WTC11 (cell line): Measurements from ENCODE around the gene TSPAN9. TPM values are rescaled to one million over a fixed set of nuclear protein-coding genes. Genes with fewer than 3 reads are reported as not detected.
A peak's percentile ranks its signal among the peaks of the same experiment; 100 is the strongest.

Experiments
- ATAC-seq: fragments of 200-7000 bp; cut with Tn5 transposase; 2 replicates; pipeline ENCODE4 v1.10.0; 2021; ENCODE audit warnings: mild to moderate bottlenecking, moderate library complexity
- CTCF ChIA-PET: fragments of 300-600 bp; sonication (Branson Sonifier 250); formaldehyde crosslinking; loops from one replicate; lab custom pipeline; 2021; ENCODE audit warnings: antibody characterized with exemption; lab: Charles Lee
- POLR2A ChIA-PET: fragments of 350-600 bp; sonication (Branson Sonifier 250); formaldehyde crosslinking; loops from one replicate; lab custom pipeline; 2021; ENCODE audit warnings: antibody characterized with exemption; lab: Charles Lee
- DNase-seq: peaks from one replicate; pipeline ENCODE4 v3.0.0; 2021; ENCODE audit warnings: low spot score
- H3K27ac Mint-ChIP-seq: 2 replicates; pipeline ENCODE4 v1.8.0; 2021; ENCODE audit warnings: mixed read lengths
- H3K27me3 Mint-ChIP-seq: 2 replicates; pipeline ENCODE4 v1.8.0; 2021; ENCODE audit warnings: low read depth, mild to moderate bottlenecking, moderate library complexity, mixed read lengths
- H3K36me3 Mint-ChIP-seq: 2 replicates; pipeline ENCODE4 v1.8.0; 2021; ENCODE audit warnings: mixed read lengths
- H3K4me1 Mint-ChIP-seq: 2 replicates; pipeline ENCODE4 v1.8.0; 2022; ENCODE audit warnings: mixed read lengths
- H3K4me3 Mint-ChIP-seq: 2 replicates; pipeline ENCODE4 v1.8.0; 2021; ENCODE audit warnings: mild to moderate bottlenecking, moderate library complexity, mixed read lengths
- H3K9me3 Mint-ChIP-seq: 2 replicates; pipeline ENCODE4 v1.8.0; 2021; ENCODE audit warnings: mixed read lengths
- ATF1 ChIP-seq: sonication (generic); formaldehyde crosslinking; IDR thresholded peaks from 2 replicates; pipeline ENCODE4 v1.8.1; 2023; ENCODE audit warnings: mild to moderate bottlenecking, moderate library complexity, missing genetic modification reagents
- CREM ChIP-seq: sonication (generic); formaldehyde crosslinking; IDR thresholded peaks from 2 replicates; pipeline ENCODE4 v1.8.1; 2022; ENCODE audit warnings: mild to moderate bottlenecking, missing genetic modification reagents, moderate library complexity
- IRF1 ChIP-seq: sonication (generic); formaldehyde crosslinking; IDR thresholded peaks from 2 replicates; pipeline ENCODE4 v1.8.0; 2023; ENCODE audit warnings: missing genetic modification reagents
- KAT7 ChIP-seq: sonication (generic); formaldehyde crosslinking; IDR thresholded peaks from 2 replicates; pipeline ENCODE4 v1.8.1; 2023; ENCODE audit warnings: missing genetic modification reagents, mild to moderate bottlenecking, borderline replicate concordance
- PRRX2 ChIP-seq: fragments of 250-450 bp; sonication (Bioruptor Pico); IDR thresholded peaks from 2 replicates; pipeline ENCODE4 v1.8.0; 2021; ENCODE audit warnings: mild to moderate bottlenecking
- STAT6 ChIP-seq: sonication (generic); formaldehyde crosslinking; conservative IDR thresholded peaks from 2 replicates; pipeline ENCODE4 v1.8.1; 2023; ENCODE audit warnings: mild to moderate bottlenecking, low read depth, missing genetic modification reagents, moderate library complexity
- ZNF138 ChIP-seq: sonication (generic); formaldehyde crosslinking; conservative IDR thresholded peaks from 2 replicates; pipeline ENCODE4 v1.8.1; 2022; ENCODE audit warnings: mild to moderate bottlenecking, moderate library complexity, missing genetic modification reagents
- ZNF423 ChIP-seq: fragments of 250-450 bp; sonication (Bioruptor Pico); IDR thresholded peaks from 2 replicates; pipeline ENCODE4 v2.1.2; 2022; ENCODE audit warnings: mild to moderate bottlenecking, moderate library complexity
- ZNF425 ChIP-seq: fragments of 250-450 bp; sonication (Bioruptor Pico); conservative IDR thresholded peaks from 2 replicates; pipeline ENCODE4 v1.9.0; 2021; ENCODE audit warnings: mild to moderate bottlenecking
- total RNA-seq: library from RNA; stranded (reverse); gene quantifications from 3 replicates; pipeline ENCODE4 v1.2.3, GENCODE V29; 2021
- TF ChIP-seq, protein P1 (sequence below): sonication (generic); formaldehyde crosslinking; conservative IDR thresholded peaks from 2 replicates; pipeline ENCODE4 v1.8.1; 2022; ENCODE audit warnings: mild to moderate bottlenecking, missing genetic modification reagents
- TF ChIP-seq, protein P2 (sequence below): sonication (generic); formaldehyde crosslinking; IDR thresholded peaks from 2 replicates; pipeline ENCODE4 v1.8.0; 2022; ENCODE audit warnings: missing genetic modification reagents
- TF ChIP-seq, protein P3 (sequence below): sonication (generic); formaldehyde crosslinking; IDR thresholded peaks from 2 replicates; pipeline ENCODE4 v1.8.0; 2022; ENCODE audit warnings: mild to moderate bottlenecking, missing genetic modification reagents

The TSPAN9 gene
- total RNA-seq, 1 experiment from 2014 or later, result 27.6 TPM

DNA sequence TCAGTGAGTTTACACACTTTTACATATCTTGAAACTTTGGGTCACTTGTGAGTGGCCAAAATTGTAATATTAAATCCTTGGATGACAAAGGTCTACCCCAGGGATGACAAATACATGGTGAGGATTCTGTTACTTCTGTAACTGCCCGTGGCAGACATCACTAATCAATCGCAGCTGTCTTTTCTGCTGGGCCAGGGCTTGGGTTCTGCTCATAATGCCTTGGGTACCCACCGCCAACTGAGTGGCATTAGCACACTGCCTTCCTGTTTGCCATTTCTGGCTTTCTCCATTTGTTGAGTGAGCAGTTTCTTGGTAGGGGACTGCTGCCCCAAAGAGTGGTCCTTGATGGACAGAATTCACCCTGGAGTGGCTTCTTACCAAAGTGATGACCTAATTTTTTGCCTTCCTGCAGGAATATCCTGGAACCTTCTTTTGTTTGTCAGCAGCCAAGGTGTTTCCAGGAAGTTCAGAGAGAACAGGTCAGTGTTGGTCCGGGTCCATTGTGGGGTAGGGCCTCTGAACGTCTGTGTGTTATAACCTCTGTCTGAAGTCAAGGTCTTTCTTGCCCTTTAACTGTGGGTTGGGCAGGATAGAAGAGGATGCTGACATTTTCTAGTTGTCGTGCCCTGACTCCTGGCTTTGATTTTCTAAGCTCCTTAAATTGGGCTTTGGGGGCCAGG is 6.2 kb downstream of the TSPAN9 start (continued):
- TF ChIP-seq, protein P1, sequence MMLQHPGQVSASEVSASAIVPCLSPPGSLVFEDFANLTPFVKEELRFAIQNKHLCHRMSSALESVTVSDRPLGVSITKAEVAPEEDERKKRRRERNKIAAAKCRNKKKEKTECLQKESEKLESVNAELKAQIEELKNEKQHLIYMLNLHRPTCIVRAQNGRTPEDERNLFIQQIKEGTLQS (CRISPR knock-in tag), result no peak
- TF ChIP-seq PRRX2 (CRISPR knock-in tag), result no peak
- no peak for TF ChIP-seq ZNF425 (CRISPR knock-in tag)

- Mint-ChIP-seq H3K36me3 (peaks cover 10% of the 10 kb centered on the region), H3K4me3 (no peak overlapping the region), H3K9me3 (peaks cover 18% of the 10 kb centered on the region)
- no peak for DNase-seq
- TF ChIP-seq ZNF423 (CRISPR knock-in tag) (peak; percentile 95), CREM (CRISPR knock-in tag) (no peak), KAT7 (no peak)
- TF ChIP-seq, all 79 proteins: peak for 1
- Mint-ChIP-seq H3K27me3 (no peaks in the 10 kb centered on the region), H3K4me1 (peaks cover 38% of the 10 kb centered on the region), H3K27ac (peak overlapping the region; percentile 82; the same call in 1 of the 2 replicates)
- POLR2A ChIA-PET, result no interaction called here
- CTCF ChIA-PET, result interaction anchor here (1.4 to 1.7 kb wide), 2 partner anchors 49 to 192 kb away, joined by 4 read pairs; no protein-coding TSS in a partner anchor
- ATAC-seq, result peak; percentile 55
Observed at GRCh38 chr12:3083921-3084347, 6.8 kb downstream of the TSPAN9 start.

- DNase-seq (peak; percentile 73), ATAC-seq (peak; percentile 89)
- CTCF ChIA-PET, result interaction anchor here (1.0 to 1.4 kb wide), 3 partner anchors 12 to 191 kb away, joined by 3 to 11 read pairs (median 4); no protein-coding TSS in a partner anchor
- Mint-ChIP-seq H3K4me3 (no peak overlapping the region; the same call in 1 of the 2 replicates), H3K4me1 (peaks cover 38% of the 10 kb centered on the region), H3K9me3 (peaks cover 18% of the 10 kb centered on the region)
- TF ChIP-seq ZNF423 (CRISPR knock-in tag) (peak; percentile 26; the same call in 1 of the 2 replicates), ATF1 (no peak), ZNF138 (CRISPR knock-in tag) (no peak)
- TF ChIP-seq, protein P2, sequence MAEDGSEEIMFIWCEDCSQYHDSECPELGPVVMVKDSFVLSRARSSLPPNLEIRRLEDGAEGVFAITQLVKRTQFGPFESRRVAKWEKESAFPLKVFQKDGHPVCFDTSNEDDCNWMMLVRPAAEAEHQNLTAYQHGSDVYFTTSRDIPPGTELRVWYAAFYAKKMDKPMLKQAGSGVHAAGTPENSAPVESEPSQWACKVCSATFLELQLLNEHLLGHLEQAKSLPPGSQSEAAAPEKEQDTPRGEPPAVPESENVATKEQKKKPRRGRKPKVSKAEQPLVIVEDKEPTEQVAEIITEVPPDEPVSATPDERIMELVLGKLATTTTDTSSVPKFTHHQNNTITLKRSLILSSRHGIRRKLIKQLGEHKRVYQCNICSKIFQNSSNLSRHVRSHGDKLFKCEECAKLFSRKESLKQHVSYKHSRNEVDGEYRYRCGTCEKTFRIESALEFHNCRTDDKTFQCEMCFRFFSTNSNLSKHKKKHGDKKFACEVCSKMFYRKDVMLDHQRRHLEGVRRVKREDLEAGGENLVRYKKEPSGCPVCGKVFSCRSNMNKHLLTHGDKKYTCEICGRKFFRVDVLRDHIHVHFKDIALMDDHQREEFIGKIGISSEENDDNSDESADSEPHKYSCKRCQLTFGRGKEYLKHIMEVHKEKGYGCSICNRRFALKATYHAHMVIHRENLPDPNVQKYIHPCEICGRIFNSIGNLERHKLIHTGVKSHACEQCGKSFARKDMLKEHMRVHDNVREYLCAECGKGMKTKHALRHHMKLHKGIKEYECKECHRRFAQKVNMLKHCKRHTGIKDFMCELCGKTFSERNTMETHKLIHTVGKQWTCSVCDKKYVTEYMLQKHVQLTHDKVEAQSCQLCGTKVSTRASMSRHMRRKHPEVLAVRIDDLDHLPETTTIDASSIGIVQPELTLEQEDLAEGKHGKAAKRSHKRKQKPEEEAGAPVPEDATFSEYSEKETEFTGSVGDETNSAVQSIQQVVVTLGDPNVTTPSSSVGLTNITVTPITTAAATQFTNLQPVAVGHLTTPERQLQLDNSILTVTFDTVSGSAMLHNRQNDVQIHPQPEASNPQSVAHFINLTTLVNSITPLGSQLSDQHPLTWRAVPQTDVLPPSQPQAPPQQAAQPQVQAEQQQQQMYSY (CRISPR knock-in tag), result peak; percentile 83
- TF ChIP-seq, all 79 proteins: peak for 2
- POLR2A ChIA-PET, result interaction anchor here (0.7 kb wide), 1 partner anchor 208 kb away, joined by 3 read pairs; the partner anchor contains the start of genes FOXM1 and RHNO1
- H3K36me3 Mint-ChIP-seq, result peaks cover 10% of the 10 kb centered on the region
- H3K27me3 Mint-ChIP-seq, result no peaks in the 10 kb centered on the region
- H3K27ac Mint-ChIP-seq, result peak overlapping the region; percentile 82
Observed at GRCh38 chr12:3084742-3085141, 7.6 kb downstream of the TSPAN9 start.

DNA sequence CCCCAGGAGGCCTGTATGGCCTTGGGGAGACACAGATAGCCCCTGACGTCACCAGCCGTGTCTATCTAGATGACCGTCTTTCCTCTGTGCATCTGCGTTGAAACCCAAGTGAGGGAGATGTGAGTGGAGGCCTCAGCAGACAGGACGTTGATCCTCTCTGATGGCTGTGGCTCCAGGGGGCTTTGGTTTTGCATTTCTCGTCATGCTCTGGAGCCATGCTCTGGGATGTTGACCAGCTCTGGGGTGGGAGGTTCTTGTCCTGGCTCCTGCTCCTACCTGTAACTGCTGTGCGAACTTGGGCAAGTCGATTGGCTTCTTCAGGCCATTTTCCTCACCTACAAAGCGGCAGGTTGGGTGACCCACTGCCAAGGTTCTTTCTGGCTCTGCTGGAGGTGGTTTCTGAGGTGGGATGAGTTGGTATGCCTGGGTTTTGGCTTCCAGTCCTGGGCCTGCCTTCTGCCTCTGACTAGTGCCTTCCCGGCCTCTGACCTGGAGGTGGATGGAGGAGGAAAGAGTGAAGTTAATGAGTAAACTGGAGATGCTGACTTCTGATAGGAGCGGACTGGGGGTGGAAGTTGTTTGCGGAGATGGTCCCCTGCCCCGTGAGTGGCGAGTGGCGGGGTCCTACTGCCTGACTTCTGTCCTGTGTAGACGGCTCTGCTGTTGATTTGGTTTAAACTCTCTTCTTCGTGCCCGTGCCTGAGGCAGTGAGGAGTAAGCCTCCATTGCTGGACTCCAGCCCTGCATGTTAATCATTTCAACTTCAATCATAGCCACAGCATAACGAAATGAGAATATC is 8.4 kb downstream of the TSPAN9 start:
- Mint-ChIP-seq H3K9me3 (peaks cover 18% of the 10 kb centered on the region), H3K4me1 (peaks cover 38% of the 10 kb centered on the region), H3K36me3 (peaks cover 10% of the 10 kb centered on the region), H3K27me3 (no peaks in the 10 kb centered on the region), H3K4me3 (no peak overlapping the region), H3K27ac (peak overlapping the region; percentile 82; the same call in 1 of the 2 replicates)
- DNase-seq, result no peak
- POLR2A ChIA-PET, result no interaction called here
- ATAC-seq, result no peak
- CTCF ChIA-PET, result interaction anchor here (1.0 to 1.2 kb wide), 3 partner anchors 12 to 189 kb away, joined by 3 to 11 read pairs (median 3); no protein-coding TSS in a partner anchor
- TF ChIP-seq, protein P3, sequence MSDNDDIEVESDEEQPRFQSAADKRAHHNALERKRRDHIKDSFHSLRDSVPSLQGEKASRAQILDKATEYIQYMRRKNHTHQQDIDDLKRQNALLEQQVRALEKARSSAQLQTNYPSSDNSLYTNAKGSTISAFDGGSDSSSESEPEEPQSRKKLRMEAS, result no peak
- TF ChIP-seq IRF1 (CRISPR knock-in tag) (no peak), STAT6 (no peak)
- TF ChIP-seq, protein P1 (CRISPR knock-in tag), result no peak
